Natural killer cell (primary cell): ENCODE results near the gene COX4I2. TPM values are rescaled to one million over a fixed set of nuclear protein-coding genes. Genes with fewer than 3 reads are reported as not detected.
A peak's percentile ranks its signal among the peaks of the same experiment; 100 is the strongest.

Experiments
- ATAC-seq, 3 donors: fragments of 150-1000 bp in 2 of 3; fragments of 200-7000 bp in 1 of 3; cut with Tn5 transposase; 1 replicate in 1 of 3; 2 replicates in 2 of 3; pipeline ENCODE4 v1.10.0; 2021; ENCODE audit warnings: mild to moderate bottlenecking in 2 of 3, moderate library complexity in 2 of 3
- DNase-seq, 2 donors: peaks; one replicate each; pipeline versions ENCODE4 v3.0.0 to v3.0.0-alpha.2; 2013 to 2021; ENCODE audit warnings: mixed read lengths in 1 of 2
- H3K27ac ChIP-seq: one replicate; pipeline ENCODE4 v1.5.1; 2013; ENCODE audit warnings: mild to moderate bottlenecking, low read length
- H3K27me3 ChIP-seq: one replicate; pipeline ENCODE4 v1.6.1; 2013; ENCODE audit warnings: low read length; ENCODE audit not compliant: control insufficient read depth, insufficient read depth
- H3K36me3 ChIP-seq: one replicate; pipeline ENCODE4 v1.6.1; 2013; ENCODE audit warnings: low read length; ENCODE audit not compliant: control insufficient read depth, insufficient read depth
- H3K4me1 ChIP-seq: one replicate; pipeline ENCODE4 v1.6.1; 2013; ENCODE audit warnings: low read length; ENCODE audit not compliant: control insufficient read depth, insufficient read depth
- H3K4me3 ChIP-seq: one replicate; pipeline ENCODE4 v1.5.1; 2013; ENCODE audit warnings: low read length
- H3K9me3 ChIP-seq: one replicate; pipeline ENCODE4 v1.6.1; 2013; ENCODE audit warnings: low read length; ENCODE audit not compliant: control insufficient read depth, insufficient read depth
- H3K27ac Mint-ChIP-seq, 2 donors: one replicate each; pipeline ENCODE4 v1.8.0; 2022; ENCODE audit warnings: mild to moderate bottlenecking in 2 of 2, mixed read lengths in 2 of 2, moderate library complexity in 1 of 2
- H3K27me3 Mint-ChIP-seq, 2 donors: one replicate each; pipeline ENCODE4 v1.8.0; 2022; ENCODE audit warnings: low read depth in 2 of 2, mixed read lengths in 2 of 2
- H3K36me3 Mint-ChIP-seq: one replicate; pipeline ENCODE4 v1.8.0; 2022; ENCODE audit warnings: mixed read lengths
- H3K4me1 Mint-ChIP-seq, 2 donors: one replicate each; pipeline ENCODE4 v1.8.0; 2022; ENCODE audit warnings: mixed read lengths in 2 of 2
- H3K4me3 Mint-ChIP-seq: one replicate; pipeline ENCODE4 v1.8.0; 2022; ENCODE audit warnings: mild to moderate bottlenecking, moderate library complexity, mixed read lengths
- H3K9me3 Mint-ChIP-seq, 2 donors: one replicate each; pipeline ENCODE4 v1.8.0; 2022; ENCODE audit warnings: mixed read lengths in 2 of 2
- WGBS: methylation state at CpG from one replicate; pipeline ENCODE4 v1.1.7; 2013; ENCODE audit warnings: missing lambda C conversion rate; ENCODE audit not compliant: insufficient coverage; 5-methylcytosine and 5-hydroxymethylcytosine counted together
- intact Hi-C: fragments of 100-400 bp; cut with micrococcal nuclease; formaldehyde crosslinking; loops from one replicate; pipeline ENCODE4 v1.14.2; 2022
- total RNA-seq, 4 donors: library from RNA; stranded (reverse); fragments of 120-200 nt in 1 of 4; gene quantifications; one replicate each; pipeline versions ENCODE4 v1.2.3 to v1.2.4, GENCODE V29; 2013 to 2022
- TF ChIP-seq, protein P1 (sequence below): fragments of 200-600 bp; IDR thresholded peaks from one replicate; pipeline ENCODE4 v1.8.0; 2022; ENCODE audit warnings: antibody characterized with exemption

The COX4I2 gene
- total RNA-seq, 3 donors from 2014 or later (not counting 1 experiment from before 2014, with no cell fraction given): not detected

DNA sequence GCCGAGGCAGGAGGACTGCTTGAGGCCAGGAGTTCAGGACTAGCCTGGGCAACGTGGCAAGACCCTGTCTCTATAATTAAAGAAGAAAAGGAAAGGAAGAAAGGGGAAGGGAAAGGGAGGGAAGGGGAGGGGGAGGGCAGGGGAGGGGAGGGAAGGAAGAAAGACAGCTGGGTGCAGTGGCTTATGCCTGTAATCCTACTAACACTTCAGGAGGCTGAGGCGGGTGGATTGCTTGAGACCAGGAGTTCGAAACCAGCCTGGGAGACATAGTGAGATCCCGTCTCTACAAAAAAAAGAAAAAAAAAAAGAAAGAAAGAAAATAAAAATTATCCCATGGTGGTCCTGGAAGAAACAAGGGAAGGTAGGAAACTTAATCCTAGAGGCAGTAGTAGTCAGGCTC lies 51.4 kb downstream of the COX4I2 start:
- Histone ChIP-seq H3K4me1 (peaks cover 73% of the 10 kb centered on the region), H3K4me3 (no peak overlapping the region), H3K27ac (no peak overlapping the region), H3K9me3 (no peaks in the 10 kb centered on the region), H3K36me3 (peaks cover 17% of the 10 kb centered on the region), H3K27me3 (no peaks in the 10 kb centered on the region)
- intact Hi-C loops: no loop called here
- Mint-ChIP-seq H3K36me3 (no peaks in the 10 kb centered on the region), H3K27me3 (no peaks in the 10 kb centered on the region), H3K27ac (peak overlapping the region; percentile 89 to 100), H3K4me3 (peak overlapping the region; percentile 67), H3K4me1 (peaks cover 66 to 80% of the 10 kb centered on the region in 2 donors), H3K9me3 (no peaks in the 10 kb centered on the region)
- ATAC-seq (no peak), DNase-seq (no peak)
- TF ChIP-seq, protein P1, sequence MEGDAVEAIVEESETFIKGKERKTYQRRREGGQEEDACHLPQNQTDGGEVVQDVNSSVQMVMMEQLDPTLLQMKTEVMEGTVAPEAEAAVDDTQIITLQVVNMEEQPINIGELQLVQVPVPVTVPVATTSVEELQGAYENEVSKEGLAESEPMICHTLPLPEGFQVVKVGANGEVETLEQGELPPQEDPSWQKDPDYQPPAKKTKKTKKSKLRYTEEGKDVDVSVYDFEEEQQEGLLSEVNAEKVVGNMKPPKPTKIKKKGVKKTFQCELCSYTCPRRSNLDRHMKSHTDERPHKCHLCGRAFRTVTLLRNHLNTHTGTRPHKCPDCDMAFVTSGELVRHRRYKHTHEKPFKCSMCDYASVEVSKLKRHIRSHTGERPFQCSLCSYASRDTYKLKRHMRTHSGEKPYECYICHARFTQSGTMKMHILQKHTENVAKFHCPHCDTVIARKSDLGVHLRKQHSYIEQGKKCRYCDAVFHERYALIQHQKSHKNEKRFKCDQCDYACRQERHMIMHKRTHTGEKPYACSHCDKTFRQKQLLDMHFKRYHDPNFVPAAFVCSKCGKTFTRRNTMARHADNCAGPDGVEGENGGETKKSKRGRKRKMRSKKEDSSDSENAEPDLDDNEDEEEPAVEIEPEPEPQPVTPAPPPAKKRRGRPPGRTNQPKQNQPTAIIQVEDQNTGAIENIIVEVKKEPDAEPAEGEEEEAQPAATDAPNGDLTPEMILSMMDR: no peak
- 94% methylated on average over 2 of the region's 5 CpGs for WGBS

DNA sequence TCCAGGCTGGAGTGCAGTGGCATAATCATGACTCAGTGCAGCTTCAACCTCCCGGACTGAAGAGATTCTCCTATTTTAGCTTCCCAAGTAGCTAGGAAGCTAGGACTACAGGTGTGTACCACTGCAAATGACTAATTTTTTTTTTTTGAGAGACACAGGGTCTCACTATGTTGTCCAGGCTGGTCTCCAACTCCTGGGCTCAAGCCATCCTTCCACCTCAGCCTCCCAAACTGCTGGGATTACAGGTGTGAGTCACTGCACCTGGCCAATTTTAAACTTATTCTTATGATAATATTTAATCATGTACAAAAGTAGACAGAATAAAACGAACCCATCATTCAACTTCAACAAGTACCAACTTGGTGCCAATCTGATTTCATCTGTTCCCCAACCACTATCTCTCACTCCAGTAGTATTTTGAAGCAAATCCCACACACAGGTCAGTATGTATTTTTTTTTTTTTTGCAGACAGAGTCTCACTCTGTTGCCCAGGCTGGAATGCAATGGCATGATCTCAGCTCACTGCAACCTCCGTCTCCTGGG lies 52.5 kb downstream of the COX4I2 start:
- Mint-ChIP-seq H3K4me1 (peaks cover 66 to 80% of the 10 kb centered on the region in 2 donors), H3K27ac (peak overlapping the region; percentile 84 to 89), H3K36me3 (no peaks in the 10 kb centered on the region), H3K27me3 (no peaks in the 10 kb centered on the region), H3K9me3 (no peaks in the 10 kb centered on the region), H3K4me3 (peak overlapping the region; percentile 76)
- DNase-seq (no peak), ATAC-seq (no peak)
- intact Hi-C loops: no loop called here
- no peak overlapping the region for H3K27ac ChIP-seq
- no peaks in the 10 kb centered on the region for H3K9me3 ChIP-seq
- TF ChIP-seq, protein P1: no peak
- WGBS: 93% methylated on average over 3 of the region's 3 CpGs
- no peaks in the 10 kb centered on the region for H3K27me3 ChIP-seq
- peaks cover 17% of the 10 kb centered on the region for H3K36me3 ChIP-seq
- peaks cover 73% of the 10 kb centered on the region for H3K4me1 ChIP-seq
- H3K4me3 ChIP-seq: no peak overlapping the region

DNA sequence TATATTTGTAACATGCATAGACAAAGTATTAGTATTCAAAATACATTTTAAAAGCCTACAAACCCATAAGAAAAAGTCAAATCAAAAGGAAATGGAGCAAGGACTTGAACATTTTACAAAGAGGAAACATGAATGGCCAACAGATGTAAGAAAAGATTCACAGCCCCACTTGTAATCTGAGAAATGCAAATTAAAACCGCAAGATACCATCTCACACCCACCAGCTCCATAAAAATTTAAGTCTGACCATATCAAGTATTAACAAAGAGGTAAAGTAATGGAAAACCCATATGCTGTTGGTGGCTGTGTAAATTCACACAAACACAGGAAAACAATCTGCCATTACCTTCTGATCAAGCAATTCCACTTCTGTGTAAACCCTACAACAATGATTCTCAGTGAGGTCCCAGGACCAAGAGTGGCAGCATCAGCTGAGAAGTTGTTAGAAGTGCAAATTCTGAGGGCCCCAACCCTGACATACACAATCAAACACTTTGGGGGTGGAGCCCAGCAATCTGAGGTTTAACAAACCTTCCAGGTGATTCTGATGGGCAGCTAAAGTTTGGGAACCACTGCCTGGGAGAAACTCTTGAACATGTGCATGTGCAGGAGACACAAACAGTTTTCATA lies 54.0 kb downstream of the COX4I2 start:
- no CpG with 5 or more reads among the region's 1 CpG for WGBS
- Mint-ChIP-seq H3K4me1 (peaks cover 64 to 79% of the 10 kb centered on the region in 2 donors), H3K36me3 (no peaks in the 10 kb centered on the region), H3K27ac (peak overlapping the region; percentile 79 to 89), H3K9me3 (no peaks in the 10 kb centered on the region), H3K27me3 (no peaks in the 10 kb centered on the region), H3K4me3 (peak overlapping the region; percentile 64)
- TF ChIP-seq, protein P1: no peak
- Histone ChIP-seq H3K27me3 (no peaks in the 10 kb centered on the region), H3K9me3 (no peaks in the 10 kb centered on the region), H3K27ac (peak overlapping the region; percentile 26), H3K4me3 (no peak overlapping the region), H3K4me1 (peaks cover 65% of the 10 kb centered on the region), H3K36me3 (peaks cover 14% of the 10 kb centered on the region)
- intact Hi-C loops: loop anchor here (2.0 kb wide), 1 partner anchor 17 kb away; no protein-coding TSS in a partner anchor
- peak; percentile 50 to 59 (median 56) for ATAC-seq
- no peak for DNase-seq
